ENCODE results near the gene TIGD1.

TIGD1 gene

DNA sequence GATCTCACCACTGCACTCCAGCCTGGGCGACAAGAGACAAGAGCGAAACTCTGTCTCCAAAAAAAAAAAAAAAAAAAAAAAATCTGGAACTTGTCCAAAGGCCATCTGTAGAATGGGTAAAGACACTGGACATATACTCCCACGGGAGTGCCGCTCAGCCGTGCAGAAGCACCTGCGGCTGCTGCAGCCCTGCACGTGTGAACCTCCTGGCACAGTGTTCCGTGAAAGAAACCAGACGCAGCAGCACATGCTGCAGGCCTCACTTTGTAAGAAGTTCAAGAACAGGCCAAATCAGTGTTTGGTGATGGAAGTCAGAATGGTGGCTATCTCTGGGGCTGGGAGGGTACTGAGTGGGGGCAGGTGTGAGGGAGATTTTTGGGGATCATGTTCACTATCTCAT is 17.9 kb downstream of the TIGD1 start:
- Histone ChIP-seq H3K4me3 (no peak overlapping the region), H3K27me3 (no peaks in the 10 kb centered on the region), H3K9me3 (replicated peaks in 1 of 11) (peaks cover 0 to 12% (median 9%) of the 10 kb centered on the region in 11 experiments; a peak in 18 of 22 replicates), H3K36me3 (no peaks in the 10 kb centered on the region), H3K9ac (no peak overlapping the region), H3K27ac (no peak overlapping the region), H3K4me1 (peaks cover 24 to 80% (median 64%) of the 10 kb centered on the region in 10 experiments), H4K20me1 (0 out of 22 replicates have a peak, but pooled peaks cover 0 to 4% (median 0%) of the 10 kb centered on the region in 11 experiments), H3K4me2 (peak overlapping the region in 8 of 11 experiments; percentile 19 to 92 (median 83); a peak in 12 of 22 replicates)
- TF ChIP-seq Cebpa-rat (IDR thresholded peaks at IDR 0.05), result no peak

- 0 out of 22 replicates have a peak, but pooled peaks cover 0 to 4% (median 0%) of the 10 kb centered on the region in 11 experiments for H4K20me1 ChIP-seq
- no peak for TF ChIP-seq Cebpa-rat (IDR thresholded peaks at IDR 0.05)
- no peak overlapping the region for H3K4me3 ChIP-seq
- H3K27ac ChIP-seq, result no peak overlapping the region
- H3K27me3 ChIP-seq, result no peaks in the 10 kb centered on the region
- no peak overlapping the region for H3K9ac ChIP-seq
- H3K4me1 ChIP-seq, result peaks cover 18 to 81% (median 64%) of the 10 kb centered on the region in 10 experiments
- H3K4me2 ChIP-seq, result peak overlapping the region in 8 of 11 experiments; percentile 77 to 92 (median 83); a peak in 15 of 22 replicates
- peaks cover 0 to 2% (median 0%) of the 10 kb centered on the region in 11 experiments; a peak in 6 of 22 replicates for H3K9me3 ChIP-seq (replicated peaks in 1 of 11)
- no peaks in the 10 kb centered on the region for H3K36me3 ChIP-seq
Observed at GRCh38 chr2:232530626-232531260, 19.6 kb downstream of the TIGD1 start.

DNA sequence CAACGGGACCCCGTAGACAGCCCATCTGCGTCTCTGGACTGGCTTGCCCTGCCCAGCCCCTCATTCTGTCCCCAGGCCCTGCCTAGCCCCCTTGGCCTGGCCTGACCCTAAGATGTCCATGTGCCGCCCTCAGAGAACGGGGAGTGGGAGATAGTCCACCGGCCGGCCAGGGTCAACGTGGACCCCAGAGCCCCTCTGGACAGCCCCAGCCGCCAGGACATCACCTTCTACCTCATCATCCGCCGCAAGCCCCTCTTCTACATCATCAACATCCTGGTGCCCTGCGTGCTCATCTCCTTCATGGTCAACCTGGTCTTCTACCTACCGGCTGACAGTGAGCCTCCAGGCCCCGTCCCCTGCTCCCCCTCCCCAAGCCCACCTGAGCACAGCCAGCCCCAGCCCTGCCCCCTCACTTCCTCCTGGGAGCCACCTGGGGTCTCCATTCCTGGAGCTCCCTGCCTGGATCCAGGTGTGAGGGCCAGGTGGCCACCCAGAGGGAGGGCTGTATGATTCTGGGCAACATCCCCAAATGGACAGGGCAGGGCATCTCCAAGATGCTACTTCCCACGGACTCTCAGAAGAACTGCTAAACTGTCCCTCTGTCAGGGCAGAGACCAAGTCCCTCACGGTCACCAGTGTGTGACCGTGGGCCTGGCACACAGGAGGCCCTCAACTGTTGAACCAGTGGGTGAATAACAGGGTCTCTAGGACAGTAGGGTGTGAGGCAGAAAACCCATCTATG is 20.4 kb downstream of the TIGD1 start:
- Histone ChIP-seq H3K4me2 (peak overlapping the region in 10 of 11 experiments; percentile 75 to 92 (median 83); a peak in 20 of 22 replicates), H3K36me3 (no peaks in the 10 kb centered on the region), H3K4me3 (no peak overlapping the region), H4K20me1 (peaks cover 0 to 4% (median 0%) of the 10 kb centered on the region in 11 experiments; a peak in 1 of 22 replicates), H3K9me3 (replicated peaks in 1 of 11) (no peaks in the 10 kb centered on the region), H3K9ac (peak overlapping the region in 5 of 11 experiments; percentile 25 to 60 (median 45); a peak in 5 of 22 replicates), H3K4me1 (peaks cover 18 to 86% (median 69%) of the 10 kb centered on the region in 10 experiments), H3K27ac (peak overlapping the region in 7 of 11 experiments; percentile 38 to 63 (median 42); a peak in 10 of 22 replicates), H3K27me3 (0 out of 22 replicates have a peak, but pooled peaks cover 0 to 2% (median 0%) of the 10 kb centered on the region in 11 experiments)
- no peak for TF ChIP-seq Cebpa-rat (IDR thresholded peaks at IDR 0.05)

GRCh38 chr2:232528746-232529460 is 21.5 kb downstream of the TIGD1 start:
- peaks cover 8 to 13% (median 9%) of the 10 kb centered on the region in 11 experiments for H3K27me3 ChIP-seq
- TF ChIP-seq Cebpa-rat (IDR thresholded peaks at IDR 0.05), result no peak
- H3K9me3 ChIP-seq (replicated peaks in 1 of 11), result no peaks in the 10 kb centered on the region
- peak overlapping the region in 10 of 11 experiments; percentile 15 to 63 (median 42); a peak in 18 of 22 replicates for H3K27ac ChIP-seq
- H3K4me1 ChIP-seq, result peaks cover 25 to 85% (median 74%) of the 10 kb centered on the region in 10 experiments
- no peaks in the 10 kb centered on the region for H3K36me3 ChIP-seq
- H3K4me2 ChIP-seq, result peak overlapping the region; percentile 75 to 92 (median 84)
- peak overlapping the region in 2 of 10 experiments; percentile 16; a peak in 3 of 20 replicates for H3K4me3 ChIP-seq
- peaks cover 0 to 6% (median 0%) of the 10 kb centered on the region in 11 experiments; a peak in 6 of 22 replicates for H4K20me1 ChIP-seq
- H3K9ac ChIP-seq, result peak overlapping the region in 9 of 11 experiments; percentile 6 to 60 (median 38); a peak in 13 of 22 replicates

DNA sequence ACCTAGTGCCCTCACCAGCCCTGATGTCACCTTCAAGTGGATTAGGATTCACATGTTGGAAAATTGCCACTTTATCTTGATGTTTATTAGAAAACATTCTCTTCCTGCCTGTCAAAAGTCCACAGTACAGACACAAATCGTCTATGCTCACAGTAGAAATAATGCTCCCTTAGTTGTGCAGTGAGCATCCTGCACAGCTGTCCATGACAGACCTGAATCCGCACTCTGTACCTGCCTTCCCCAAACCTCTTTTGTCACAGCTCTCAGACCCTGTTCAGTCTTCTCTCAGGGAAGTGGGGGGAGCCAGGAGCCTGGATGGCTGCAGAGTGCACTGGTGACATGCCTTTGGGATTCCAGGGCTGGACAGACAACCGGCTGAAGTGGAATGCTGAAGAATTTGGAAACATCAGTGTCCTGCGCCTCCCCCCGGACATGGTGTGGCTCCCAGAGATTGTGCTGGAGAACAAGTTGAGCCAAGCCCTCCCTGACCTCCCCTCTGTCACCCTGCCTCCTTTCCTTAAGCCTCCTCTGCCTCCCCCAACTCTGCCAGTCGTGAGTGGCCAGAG is 22.4 kb downstream of the TIGD1 start:
- H3K27ac ChIP-seq, result peak overlapping the region in 3 of 11 experiments; percentile 38 to 63 (median 48); a peak in 4 of 22 replicates
- no peaks in the 10 kb centered on the region for H3K9me3 ChIP-seq (replicated peaks in 1 of 11)
- H3K27me3 ChIP-seq, result peaks cover 17 to 22% (median 18%) of the 10 kb centered on the region in 11 experiments

GRCh38 chr2:232526372-232526941 is 23.9 kb downstream of the TIGD1 start:
- H3K36me3 ChIP-seq, result no peaks in the 10 kb centered on the region
- no peak overlapping the region for H3K27ac ChIP-seq
- H4K20me1 ChIP-seq, result peaks cover 0 to 23% (median 15%) of the 10 kb centered on the region in 11 experiments; a peak in 19 of 22 replicates
- no peak overlapping the region for H3K9ac ChIP-seq
- H3K9me3 ChIP-seq (replicated peaks in 1 of 11), result no peaks in the 10 kb centered on the region
- no peak for TF ChIP-seq Cebpa-rat (IDR thresholded peaks at IDR 0.05)
- no peak overlapping the region for H3K4me3 ChIP-seq
- H3K4me1 ChIP-seq, result peaks cover 39 to 84% (median 76%) of the 10 kb centered on the region in 10 experiments
- peaks cover 32 to 38% (median 33%) of the 10 kb centered on the region in 11 experiments for H3K27me3 ChIP-seq
- H3K4me2 ChIP-seq, result no peak overlapping the region

More for the DNA sequence above, 22.4 kb downstream of the TIGD1 start:
- Histone ChIP-seq H3K4me1 (peaks cover 34 to 85% (median 79%) of the 10 kb centered on the region in 10 experiments), H4K20me1 (peaks cover 0 to 15% (median 8%) of the 10 kb centered on the region in 11 experiments; a peak in 19 of 22 replicates), H3K9ac (peak overlapping the region in 3 of 11 experiments; percentile 47 to 60 (median 52); a peak in 2 of 22 replicates), H3K36me3 (no peaks in the 10 kb centered on the region), H3K4me3 (no peak overlapping the region), H3K4me2 (peak overlapping the region; percentile 75 to 92 (median 84))
- TF ChIP-seq Cebpa-rat (IDR thresholded peaks at IDR 0.05), result no peak

- peak within 1 kb of the TSS in 8 of 11 experiments; percentile 44 to 100 (median 94); a peak in 15 of 22 replicates for H3K4me2 ChIP-seq
- H3K4me1 ChIP-seq, result peaks cover 39 to 80% (median 71%) of the 10 kb centered on the region in 10 experiments
- H3K36me3 ChIP-seq, result no peaks in the 10 kb centered on the region
- H3K27me3 ChIP-seq, result peaks cover 33 to 43% (median 38%) of the 10 kb centered on the region in 11 experiments
- H3K27ac ChIP-seq, result no peak within 1 kb of the TSS
- H3K4me3 ChIP-seq, result no peak within 1 kb of the TSS
- peaks cover 0 to 28% (median 15%) of the 10 kb centered on the region in 11 experiments; a peak in 19 of 22 replicates for H4K20me1 ChIP-seq
- H3K9ac ChIP-seq, result peak within 1 kb of the TSS in 1 of 11 experiments; percentile 50; a peak in 2 of 22 replicates
- no peak for TF ChIP-seq Cebpa-rat (IDR thresholded peaks at IDR 0.05)
- H3K9me3 ChIP-seq (replicated peaks in 1 of 11), result no peaks in the 10 kb centered on the region
Observed at GRCh38 chr2:232525791-232526371, 24.5 kb downstream of the TIGD1 start, which contains the start of gene CHRND. Gene CHRND, plus strand, starts transcription at chr2:232526160. Its CDS starts 56 bp downstream, at chr2:232526216.

Measured in BLaER1 treated with 17β-estradiol and CSF1 and Interleukin-3, amounts not matched to agents 10 nM and 100 nM (cell line).